Measurements from ENCODE around the gene NEUROD2.

Gene NEUROD2

GRCh38 chr17:39606434-39607056, 1.2 kb downstream of the NEUROD2 start:
- DNase-seq (ENCODE audit: low read depth): no peak
- no peak overlapping the region for H3K4me3 ChIP-seq (ENCODE audit: low read depth, low read length)

GRCh38 chr17:39605492-39606433, 2.0 kb downstream of the NEUROD2 start:
- no peak for DNase-seq (ENCODE audit: low read depth)
- H3K4me3 ChIP-seq (ENCODE audit: low read depth, low read length): no peak overlapping the region

DNA sequence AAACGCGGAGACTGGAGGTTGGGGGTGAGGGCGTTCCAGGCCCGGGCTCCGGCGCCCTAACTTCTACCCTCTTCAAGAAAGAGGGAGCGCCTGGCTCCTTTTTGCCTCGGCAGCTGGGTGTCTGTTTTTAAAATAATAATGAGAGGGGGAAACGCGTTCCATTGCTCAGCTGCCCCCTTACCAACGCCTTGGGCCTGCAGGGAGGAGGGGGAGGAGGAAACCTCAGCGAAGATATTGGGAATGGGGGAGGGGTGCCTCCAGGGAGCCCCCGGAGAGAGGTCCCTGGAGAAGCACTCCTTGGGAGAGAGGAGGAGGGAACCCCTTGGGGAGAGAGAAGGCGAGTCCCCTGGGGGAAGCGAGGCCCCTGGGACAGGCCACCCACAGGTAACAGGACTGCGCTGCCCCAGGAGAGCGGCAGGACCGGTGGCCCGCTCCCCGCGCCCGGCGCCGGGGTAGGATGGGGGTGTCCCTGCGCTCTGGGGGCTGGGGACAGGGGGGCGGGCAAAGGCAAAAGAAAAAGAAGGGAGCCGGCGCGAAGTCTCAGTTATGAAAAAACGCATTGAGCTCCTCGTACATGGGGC, 2.7 kb downstream of the NEUROD2 start:
- no peak for DNase-seq (ENCODE audit: low read depth)
- H3K4me3 ChIP-seq (ENCODE audit: low read depth, low read length): no peak overlapping the region

GRCh38 chr17:39603304-39604016, 4.3 kb downstream of the NEUROD2 start:
- no peak overlapping the region for H3K4me3 ChIP-seq (ENCODE audit: low read depth, low read length)
- no peak for DNase-seq (ENCODE audit: low read depth)

DNA sequence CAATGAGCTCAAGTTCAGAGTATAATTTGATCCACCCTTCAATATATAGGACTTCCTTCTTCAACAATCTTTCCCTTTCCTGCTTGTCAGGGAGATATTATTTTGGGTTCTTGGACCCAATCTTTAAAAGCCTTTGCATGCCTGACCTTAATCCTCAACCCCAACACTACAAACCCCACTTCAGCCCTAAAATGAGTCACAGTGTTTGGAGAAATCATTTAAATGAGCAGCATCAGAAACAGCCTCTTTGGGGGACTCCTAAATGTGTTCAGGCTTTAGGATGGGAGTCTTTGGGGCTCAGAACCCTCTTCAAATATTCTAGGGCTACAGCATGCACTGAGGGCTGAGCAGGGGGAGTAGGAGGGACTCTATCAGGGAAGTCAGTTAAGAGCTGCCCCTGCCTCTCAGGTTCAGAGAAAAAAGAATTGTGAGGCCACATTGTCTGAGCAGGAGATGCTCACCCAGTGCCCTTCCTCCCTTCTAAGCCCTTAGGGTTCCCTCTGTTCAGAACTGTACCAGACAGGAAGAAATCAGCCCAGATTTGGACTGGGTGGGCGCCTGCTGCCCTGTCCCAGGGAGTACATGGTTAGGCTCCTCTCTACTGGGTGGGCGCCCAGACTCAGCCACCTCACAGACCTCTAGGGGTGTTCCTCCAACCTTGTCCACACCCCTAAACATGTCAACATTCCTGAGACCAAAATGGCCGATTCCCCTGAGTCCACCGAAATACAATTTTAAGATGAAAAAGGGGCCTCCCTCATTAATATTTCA, 5.0 kb downstream of the NEUROD2 start:
- no peak overlapping the region for H3K4me3 ChIP-seq (ENCODE audit: low read depth, low read length)
- no peak for DNase-seq (ENCODE audit: low read depth)

DNA sequence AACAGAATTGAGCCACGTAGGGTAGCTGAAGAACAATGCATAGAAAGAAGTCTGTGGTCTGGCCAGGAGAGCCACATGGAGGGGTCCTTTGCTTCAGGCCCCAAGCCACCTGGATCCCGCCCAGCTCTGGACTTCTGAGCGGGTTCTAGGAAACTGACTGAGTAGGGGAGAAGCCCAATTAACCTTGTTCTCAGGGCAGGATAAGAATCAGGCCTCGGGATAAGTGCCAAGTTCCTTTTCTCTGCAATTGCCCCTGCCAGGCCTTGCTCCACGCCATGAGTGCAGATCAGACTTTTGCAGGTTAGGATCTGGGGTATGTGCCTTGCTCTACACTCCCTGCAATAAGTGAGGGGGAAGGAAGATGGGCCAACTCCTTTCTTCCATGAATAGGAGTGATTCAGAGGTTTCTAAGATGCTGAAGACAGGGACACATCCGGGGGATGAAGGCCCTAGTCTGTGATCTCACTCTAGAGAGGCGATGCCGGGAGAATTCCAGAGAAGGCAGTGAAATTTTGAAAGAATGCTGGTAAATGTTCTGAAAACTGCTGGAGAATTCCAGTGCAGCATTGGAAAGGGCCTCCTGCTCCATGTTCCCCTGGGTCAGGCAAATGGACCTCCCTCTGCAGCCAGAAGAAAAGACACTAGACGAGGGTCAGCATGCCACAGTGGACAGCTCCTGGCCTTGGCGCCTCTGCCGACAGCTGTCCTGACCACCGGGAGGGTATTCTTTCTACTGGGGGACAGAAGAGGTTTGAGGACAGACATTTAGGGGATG, 5.8 kb downstream of the NEUROD2 start:
- no peak for DNase-seq (ENCODE audit: low read depth)

DNA sequence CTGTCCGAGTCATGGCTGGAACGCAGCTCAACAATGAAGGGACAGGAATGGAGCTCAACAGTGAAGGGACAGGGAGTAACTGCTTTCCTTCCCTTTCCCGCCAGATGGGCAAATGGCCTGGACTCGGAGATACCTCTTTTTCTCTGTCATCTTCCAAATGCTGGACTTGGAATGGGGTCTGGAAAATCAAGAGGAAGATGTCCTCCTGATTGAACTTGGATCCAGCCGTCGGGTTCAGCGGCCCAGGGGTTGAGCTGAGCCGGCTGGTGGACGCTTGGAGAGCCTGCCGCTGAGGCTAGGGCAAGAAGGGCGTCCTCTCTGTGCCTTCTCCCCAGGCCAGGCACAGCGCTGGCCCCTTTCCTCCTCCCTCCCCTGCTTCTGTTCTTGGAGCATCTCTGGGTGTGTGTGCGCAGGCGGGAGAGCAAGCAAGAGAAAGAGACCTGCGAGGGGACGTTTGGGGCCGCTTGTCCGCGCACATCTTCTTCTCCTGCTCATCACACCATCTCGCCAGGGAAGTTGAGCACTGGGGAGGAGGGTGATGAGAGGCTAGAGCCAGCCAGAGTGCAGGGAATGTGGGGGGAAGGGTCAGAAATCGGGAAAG, 6.6 kb downstream of the NEUROD2 start:
- no peak for DNase-seq (ENCODE audit: low read depth)
- H3K4me3 ChIP-seq (ENCODE audit: low read depth, low read length): no peak overlapping the region

More for the DNA sequence above, 5.8 kb downstream of the NEUROD2 start:
- H3K4me3 ChIP-seq (ENCODE audit: low read depth, low read length): no peak overlapping the region

GRCh38 chr17:39600288-39600996, 7.3 kb downstream of the NEUROD2 start:
- no peak overlapping the region for H3K4me3 ChIP-seq (ENCODE audit: low read depth, low read length)

DNA sequence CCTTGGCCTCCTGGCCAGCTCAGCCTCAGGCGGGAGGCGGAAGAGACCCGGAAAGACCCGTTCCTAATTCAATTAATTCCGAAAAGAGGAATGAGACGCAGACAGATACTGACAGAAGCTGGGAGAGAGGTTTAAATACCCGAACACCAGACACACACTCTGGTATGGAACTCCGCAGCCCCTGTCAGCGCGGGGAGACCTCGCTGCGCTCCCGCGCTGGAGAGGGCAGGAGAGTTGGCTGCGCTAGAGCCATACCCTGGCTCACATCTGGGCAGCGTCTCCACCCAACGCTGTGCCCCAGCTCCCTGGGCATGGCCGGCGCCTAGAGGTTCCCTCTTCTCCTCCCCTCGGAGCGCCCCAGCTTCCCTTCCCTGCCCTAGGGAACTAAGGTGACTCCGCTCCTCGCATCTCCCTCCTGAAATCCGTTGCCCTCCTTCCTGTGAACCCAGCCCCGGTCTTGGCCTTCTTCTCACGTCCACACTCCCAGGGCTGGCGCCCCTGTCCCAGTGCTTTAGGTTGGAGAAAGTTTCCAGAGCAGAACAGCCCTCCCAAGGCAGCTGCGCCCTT, 8.0 kb downstream of the NEUROD2 start:
- H3K4me3 ChIP-seq (ENCODE audit: low read depth, low read length): no peak overlapping the region
- no peak for DNase-seq (ENCODE audit: low read depth)

More at GRCh38 chr17:39600288-39600996, 7.3 kb downstream of the NEUROD2 start:
- DNase-seq (ENCODE audit: low read depth): no peak

DNA sequence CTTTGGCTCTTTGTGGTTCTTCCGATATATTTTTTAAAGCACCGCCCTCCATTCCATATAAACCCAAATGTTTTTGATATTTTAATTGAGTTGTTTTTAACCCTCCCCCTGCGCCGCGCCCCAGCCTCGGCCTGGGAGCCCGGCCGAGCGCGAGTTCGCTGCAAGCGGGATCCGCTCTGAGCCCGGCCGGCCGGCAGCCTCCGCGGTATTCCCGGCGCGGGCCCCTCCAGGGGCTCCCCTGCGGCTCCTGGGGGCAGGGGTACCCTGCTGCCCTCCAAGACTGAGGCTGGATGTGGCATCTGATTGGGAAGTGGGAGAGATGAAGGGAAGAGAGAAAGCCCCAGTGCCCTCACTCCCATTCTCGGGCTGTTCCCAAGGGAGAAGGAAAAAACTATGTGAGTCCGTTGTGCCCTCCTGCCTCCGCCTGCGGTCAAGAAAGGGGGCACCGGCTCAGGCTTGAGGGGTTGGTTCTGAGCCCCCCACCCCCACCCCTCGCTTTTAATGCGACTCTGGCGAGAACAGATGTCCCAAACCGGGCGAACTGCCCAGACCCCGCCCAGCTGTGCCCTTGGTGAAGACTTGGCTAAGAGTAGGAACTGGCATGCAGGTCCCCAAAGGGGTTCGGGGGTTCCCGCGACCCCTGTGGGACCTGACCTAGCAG, 8.6 kb downstream of the NEUROD2 start:
- no peak for DNase-seq (ENCODE audit: low read depth)

GRCh38 chr17:39598630-39599003, 9.1 kb downstream of the NEUROD2 start:
- H3K4me3 ChIP-seq (ENCODE audit: low read depth, low read length): no peak overlapping the region
- DNase-seq (ENCODE audit: low read depth): no peak

More for the DNA sequence above, 8.6 kb downstream of the NEUROD2 start:
- no peak overlapping the region for H3K4me3 ChIP-seq (ENCODE audit: low read depth, low read length)

GRCh38 chr17:39598047-39598481, 9.7 kb downstream of the NEUROD2 start:
- H3K4me3 ChIP-seq (ENCODE audit: low read depth, low read length): no peak overlapping the region
- no peak for DNase-seq (ENCODE audit: low read depth)

- DNase-seq (ENCODE audit: low read depth): no peak
- no peak overlapping the region for H3K4me3 ChIP-seq (ENCODE audit: low read depth, low read length)
These were observed 10.2 kb downstream of the NEUROD2 start for GRCh38 chr17:39597372-39598046.

GRCh38 chr17:39596543-39597267, 11.0 kb downstream of the NEUROD2 start:
- no peak for DNase-seq (ENCODE audit: low read depth)

DNA sequence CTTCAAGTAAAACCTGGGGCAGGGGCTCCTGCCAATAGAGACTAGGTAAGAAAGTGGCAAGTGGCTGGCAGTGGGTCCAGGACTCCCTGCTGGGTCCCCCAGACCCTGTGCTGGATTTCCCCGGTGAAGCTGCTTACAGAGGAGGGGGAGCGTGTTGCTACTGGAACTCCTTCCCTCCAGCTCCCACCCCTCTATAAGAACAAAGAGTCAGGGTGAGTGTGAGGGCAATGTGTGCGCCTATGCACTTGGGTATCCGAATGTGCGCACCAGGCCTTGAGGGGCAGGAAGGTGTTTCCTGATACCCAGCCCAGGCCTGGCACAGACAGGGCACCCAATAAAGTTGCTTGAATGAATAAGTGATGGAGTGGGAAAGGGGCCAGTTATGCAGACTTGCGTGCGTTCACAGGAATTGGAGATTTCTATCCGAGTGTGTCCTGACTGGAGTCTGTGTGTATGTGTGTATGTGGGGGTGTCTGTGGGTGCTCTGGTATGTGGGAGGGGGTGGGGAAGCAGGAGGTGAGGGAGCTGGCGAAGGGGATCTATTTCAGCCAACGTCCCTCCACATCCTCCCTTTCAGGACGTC, 11.7 kb downstream of the NEUROD2 start:
- DNase-seq (ENCODE audit: low read depth): no peak
- no peak overlapping the region for H3K4me3 ChIP-seq (ENCODE audit: low read depth, low read length)

More at GRCh38 chr17:39596543-39597267, 11.0 kb downstream of the NEUROD2 start:
- no peak overlapping the region for H3K4me3 ChIP-seq (ENCODE audit: low read depth, low read length)
